Inferior parietal cortex (tissue), 1 donor: ENCODE results near the gene TFDP2.
"Not testable (repeated sequence)": the region's sequence is repeated elsewhere in the genome, so short reads cannot be mapped to it uniquely, and the experiment has no call there.

Experiments
- DNase-seq: peaks from one replicate; pipeline ENCODE4 v3.0.0-alpha.2; 2016; ENCODE audit errors: extremely low spot score

The TFDP2 gene, protein sequence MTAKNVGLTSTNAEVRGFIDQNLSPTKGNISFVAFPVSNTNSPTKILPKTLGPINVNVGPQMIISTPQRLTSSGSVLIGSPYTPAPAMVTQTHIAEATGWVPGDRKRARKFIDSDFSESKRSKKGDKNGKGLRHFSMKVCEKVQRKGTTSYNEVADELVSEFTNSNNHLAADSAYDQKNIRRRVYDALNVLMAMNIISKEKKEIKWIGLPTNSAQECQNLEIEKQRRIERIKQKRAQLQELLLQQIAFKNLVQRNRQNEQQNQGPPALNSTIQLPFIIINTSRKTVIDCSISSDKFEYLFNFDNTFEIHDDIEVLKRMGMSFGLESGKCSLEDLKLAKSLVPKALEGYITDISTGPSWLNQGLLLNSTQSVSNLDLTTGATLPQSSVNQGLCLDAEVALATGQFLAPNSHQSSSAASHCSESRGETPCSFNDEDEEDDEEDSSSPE

DNA sequence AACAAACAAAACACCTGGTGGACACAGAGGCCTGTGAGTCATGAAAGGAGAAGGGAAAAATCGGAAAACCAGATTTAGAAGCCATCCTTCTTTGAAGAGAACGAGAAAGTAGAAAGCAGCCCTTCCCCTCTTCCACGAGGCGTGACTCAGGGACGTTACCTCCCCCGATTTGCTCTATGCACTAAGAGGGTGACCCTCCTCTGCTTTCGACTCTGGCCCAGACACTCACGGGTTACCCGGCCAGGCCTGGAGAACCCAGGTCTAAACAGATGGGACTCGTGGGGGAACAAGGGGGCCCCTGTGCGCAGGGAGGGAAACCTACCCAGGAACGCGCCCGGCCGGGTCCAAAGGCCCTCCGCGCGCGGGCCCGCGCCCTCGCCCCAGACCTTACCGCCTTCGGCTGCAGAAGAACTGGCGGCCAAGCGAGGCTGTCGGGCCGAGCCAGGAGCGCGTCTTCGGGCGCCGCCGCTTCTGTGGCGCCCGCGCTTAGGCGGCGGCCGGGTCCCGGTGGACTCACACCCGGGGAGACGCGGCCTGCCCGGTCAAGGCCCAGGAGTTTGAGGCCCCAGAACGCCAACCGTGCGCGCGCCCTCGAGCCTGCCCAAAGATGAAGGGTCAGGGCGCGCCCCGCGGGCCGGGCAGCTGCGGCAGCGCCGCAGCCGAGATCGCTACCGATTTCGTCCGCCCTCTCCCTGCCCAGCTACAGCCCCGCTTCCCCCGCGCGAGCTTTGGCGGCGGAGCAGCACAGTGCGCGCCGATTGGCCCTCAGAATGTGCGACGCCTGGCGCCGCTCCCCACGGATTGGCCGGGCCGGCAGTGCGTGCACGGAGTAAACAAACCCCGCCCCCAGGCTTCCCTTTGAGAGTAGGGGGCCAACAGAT, at the start of gene TFDP2:
TSS of gene TFDP2 (minus strand) at position 753 of the 881 bp plus-strand sequence. CDS start 47,795 bp downstream, outside the sequence.
- peak; percentile 89 for DNase-seq

DNA sequence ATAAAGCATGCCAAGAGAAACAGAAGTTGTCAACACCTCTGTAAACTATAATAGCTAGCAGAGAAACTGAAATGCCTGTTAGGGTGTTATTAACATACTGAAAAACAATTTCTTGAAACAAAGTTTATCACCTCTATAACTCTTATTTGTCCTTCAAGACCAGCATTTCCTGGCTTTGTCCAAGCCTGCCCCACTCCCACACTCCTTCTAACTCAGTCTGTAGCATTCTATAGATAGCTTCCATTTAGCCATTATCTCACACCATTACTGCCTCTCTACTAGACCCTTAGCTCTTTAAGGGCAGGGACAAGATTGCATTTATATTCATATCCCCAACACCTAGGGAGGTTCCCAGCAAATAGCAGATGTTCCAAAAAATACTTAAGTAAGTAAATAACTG, 39.5 kb upstream of the TFDP2 start:
- DNase-seq = no peak

DNA sequence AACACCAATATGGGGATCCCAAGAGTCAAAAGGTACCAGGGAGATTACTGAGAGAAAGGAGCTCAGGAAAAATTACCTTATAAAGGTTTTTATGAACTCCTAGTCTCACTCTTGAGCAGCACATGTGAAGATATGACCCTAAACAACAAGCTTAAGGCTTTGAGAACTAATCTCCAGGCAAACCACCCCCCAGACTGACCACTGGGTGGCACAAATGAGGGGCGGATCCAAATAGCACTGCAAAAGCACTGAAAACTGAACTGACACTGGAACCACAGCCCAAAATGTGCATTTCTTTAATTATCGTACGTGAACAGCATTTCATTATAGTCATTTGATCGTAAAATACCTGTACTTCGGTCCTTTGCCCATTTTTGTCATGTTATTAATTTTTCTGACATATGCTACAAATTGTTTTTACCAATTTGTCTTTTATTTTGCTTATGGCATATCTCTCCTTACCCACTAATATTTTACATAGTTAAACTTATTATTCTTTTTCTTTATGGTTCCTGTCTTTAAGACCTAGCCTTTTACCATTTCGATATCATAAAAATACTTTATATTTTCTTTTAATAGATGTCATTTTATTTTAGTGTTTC, 31.5 kb upstream of the TFDP2 start:
- DNase-seq = peak; percentile 6

DNA sequence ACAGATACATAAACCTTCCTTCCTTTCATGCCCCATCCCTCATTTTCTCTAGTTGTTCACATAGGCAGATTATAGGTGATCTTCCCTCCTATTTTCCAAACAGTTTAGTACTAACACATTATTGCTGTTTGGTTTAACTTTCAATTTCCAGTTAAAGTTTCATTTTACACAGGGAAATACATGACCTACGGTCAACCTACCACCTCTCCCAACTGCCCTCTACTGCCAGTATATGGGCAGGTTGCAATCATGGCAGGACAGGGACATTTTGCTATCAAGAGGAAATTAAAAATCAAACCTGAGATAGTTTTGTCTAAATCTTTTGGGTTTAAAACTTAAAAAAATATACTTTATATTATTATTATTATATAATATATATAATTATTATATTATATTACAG, 26.1 kb upstream of the TFDP2 start:
- no peak for DNase-seq

DNA sequence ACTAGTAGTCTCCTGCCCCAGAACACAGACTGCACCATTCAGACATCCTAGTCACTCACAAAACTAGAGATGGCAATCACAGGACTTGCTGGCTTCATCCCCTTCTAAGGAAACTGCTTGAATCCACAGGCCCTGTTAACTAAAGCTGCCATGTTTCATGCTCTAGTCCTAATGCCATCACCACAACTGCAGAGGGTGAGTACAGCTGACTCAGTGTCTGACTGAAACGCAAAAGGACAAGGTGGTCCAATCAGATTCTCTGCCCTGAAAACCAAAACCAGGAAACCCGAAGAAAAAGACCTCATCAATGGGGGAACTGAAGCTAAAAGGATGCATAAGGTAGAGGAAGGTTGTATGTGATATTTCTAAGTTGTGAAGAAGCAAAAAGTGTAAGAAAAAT, 25.2 kb upstream of the TFDP2 start:
- no peak for DNase-seq

DNA sequence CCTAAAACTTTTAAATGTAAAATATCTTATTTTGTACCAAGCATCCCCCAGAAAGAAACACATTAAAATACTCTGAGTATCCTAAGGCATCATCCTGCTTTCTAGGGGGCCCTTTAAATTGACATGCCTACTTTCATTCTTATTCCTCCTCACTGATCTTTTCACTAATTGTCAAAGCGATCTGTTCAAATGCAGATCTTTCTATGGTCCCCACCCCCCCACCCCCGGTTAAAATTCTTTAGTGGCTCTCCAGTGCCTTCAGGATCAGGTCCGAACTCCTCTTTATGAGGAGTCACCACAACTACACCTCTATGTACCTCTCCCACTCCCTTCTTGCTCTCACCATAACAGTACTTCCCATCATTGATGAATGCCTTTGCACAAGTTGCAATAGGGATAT, 19.2 kb upstream of the TFDP2 start:
- DNase-seq = no peak

DNA sequence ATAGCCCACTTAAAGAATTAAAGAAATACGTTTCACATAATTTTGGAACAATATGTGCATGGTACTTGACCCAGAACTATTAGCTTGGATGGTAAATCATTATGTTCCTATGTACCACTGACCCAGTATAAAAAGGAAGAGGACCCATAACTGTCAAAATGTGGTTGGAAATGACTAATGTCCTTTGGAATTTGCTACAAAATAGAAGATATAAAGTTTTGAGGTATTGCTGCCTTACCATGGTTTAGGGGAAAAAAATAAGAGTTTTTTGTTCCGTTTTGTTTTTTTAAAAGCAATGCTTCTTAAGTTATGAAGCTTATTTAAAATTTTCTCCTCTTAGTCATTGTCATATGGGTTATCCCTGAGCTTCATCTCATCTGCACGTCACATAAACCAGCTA, 15.8 kb upstream of the TFDP2 start:
- DNase-seq = no peak

DNA sequence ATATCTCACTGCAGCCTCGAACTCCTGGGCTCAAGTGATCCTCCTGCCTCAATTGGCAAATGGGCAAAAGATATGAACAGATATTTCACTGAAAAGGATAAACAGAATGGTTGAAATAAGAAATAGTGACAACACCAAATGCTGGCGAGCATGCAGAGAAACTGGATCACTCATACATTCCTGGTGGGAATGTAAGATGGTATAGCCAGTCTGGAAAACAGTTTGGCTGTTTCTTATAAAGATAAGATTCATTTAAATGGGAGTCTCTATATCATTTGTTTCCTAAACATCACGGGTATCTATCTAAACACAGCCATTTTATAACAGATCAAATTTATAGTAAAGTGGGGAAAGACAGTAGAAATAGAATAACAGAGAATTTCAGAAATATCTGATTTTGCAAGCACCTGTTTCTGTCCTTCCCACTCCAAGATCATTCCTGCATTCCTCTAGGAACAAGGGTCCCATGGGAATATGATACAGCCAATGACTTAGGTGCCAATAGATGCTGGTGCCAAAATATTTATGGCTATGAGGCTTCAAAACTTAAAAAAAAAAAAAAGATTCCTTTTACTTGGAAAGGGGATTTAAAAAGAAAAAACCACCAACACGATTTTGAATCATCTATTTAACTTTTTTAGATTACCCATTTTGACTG, 9.9 kb upstream of the TFDP2 start:
- no peak for DNase-seq

DNA sequence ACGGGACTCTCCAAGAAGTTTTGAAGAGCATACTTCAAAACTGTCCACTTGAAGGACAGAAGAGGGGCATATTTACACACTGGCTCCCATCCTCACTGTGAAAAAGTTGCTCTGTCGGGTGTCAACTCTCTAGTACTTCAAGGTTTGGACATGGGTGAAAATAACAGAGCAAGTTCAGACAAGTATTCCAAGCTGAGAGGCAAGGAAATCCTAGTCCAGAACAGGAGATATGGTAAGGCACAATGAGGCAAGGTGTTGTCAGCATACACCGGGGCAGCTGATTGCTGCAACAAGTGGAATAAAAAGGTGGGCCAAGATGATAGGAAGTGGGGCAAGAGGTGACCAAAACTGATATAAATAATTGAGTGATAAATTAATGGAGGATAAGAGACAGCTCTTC, 4.8 kb upstream of the TFDP2 start:
- DNase-seq = no peak

DNA sequence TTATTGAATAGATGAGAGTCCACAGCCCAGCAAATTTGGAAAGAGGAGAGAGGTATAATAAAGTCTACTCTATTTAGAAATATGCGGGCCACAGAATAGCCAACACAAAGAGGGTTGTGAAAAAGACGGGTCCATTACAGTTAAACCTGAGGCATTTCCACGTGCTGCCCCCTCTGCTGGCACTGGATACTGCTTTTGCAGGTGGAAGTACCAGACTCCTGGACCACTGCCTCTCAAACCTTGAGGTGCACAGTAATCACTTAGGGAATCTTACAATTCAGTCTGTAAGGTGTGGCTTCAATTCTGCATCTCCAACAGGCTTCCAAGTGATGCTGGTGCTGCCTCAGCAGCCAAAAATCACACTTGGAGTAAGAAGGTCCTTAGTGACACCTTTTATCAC, 3.0 kb upstream of the TFDP2 start:
- DNase-seq = no peak

DNA sequence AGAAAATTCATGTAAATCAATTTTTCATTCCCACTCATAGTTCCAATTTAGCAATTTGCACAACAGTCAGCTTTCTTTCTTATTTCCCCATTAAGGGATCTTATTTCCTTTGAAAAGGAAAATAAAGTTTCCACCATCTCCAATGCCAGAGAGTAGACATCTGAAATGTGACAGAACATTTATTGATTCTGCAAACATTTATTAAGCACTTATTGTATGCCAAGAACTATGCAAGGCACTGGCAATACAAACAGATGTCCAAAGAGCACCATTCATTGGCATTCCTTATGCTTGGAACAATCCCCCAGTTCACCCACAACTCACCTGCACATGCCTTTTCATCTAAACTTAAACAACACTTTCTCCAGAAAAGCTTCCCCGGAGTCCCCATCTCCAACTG, 2.5 kb upstream of the TFDP2 start:
- no peak for DNase-seq

DNA sequence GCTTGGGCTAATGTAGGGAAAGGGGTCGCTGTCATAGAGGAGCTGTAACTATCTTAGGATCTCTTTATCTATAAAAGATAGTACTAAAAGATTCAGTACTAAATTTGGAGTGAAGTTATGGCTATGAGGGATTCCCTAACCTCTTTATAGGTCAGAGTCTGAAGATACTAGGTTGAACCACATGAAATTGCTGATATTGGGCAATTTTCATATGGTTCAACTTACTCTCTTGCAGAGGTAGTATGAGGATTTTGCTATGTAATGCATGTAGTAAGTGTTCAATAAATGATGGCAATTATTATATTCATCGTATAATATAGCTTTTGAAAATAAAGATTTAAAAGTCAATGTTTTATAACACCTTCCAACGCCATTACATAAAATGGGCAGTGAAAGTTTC, 1.9 kb upstream of the TFDP2 start:
- DNase-seq = no peak

DNA sequence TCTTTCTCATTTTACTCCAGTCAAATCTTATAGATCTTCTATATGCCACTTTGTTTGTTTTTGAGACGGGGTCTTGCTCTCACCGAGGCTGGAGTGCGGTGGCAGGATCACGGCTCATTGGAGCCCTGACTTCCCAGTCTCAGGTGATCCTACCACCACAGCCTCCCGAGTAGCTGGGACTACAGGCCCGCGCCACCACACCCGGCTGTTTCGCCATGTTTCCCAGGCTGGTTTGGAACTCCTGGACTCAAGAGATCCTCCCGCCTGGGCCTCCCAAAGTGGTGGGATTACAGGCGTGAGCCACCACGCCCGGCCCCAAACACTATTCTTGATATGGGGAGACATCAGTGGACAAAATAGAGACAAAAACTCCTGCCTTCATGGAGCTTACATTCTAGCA, 927 bp upstream of the TFDP2 start:
- no peak for DNase-seq

DNA sequence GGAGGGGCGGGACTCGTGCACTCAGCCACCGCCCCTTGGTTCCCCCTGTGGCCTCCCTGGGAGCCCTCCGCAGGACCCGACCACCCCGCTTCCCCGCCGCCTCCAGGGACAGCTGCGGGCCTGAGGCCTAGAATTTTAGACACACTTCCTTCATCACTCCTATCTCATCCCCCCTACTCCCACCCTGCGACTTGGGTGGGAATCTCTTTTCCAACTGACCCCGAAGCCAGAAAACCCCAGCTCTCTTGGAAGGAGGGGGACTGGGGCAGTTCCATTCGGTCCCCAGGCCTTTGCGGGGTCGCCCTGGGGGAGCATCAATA, 289 bp upstream of the TFDP2 start:
- DNase-seq = no peak

DNA sequence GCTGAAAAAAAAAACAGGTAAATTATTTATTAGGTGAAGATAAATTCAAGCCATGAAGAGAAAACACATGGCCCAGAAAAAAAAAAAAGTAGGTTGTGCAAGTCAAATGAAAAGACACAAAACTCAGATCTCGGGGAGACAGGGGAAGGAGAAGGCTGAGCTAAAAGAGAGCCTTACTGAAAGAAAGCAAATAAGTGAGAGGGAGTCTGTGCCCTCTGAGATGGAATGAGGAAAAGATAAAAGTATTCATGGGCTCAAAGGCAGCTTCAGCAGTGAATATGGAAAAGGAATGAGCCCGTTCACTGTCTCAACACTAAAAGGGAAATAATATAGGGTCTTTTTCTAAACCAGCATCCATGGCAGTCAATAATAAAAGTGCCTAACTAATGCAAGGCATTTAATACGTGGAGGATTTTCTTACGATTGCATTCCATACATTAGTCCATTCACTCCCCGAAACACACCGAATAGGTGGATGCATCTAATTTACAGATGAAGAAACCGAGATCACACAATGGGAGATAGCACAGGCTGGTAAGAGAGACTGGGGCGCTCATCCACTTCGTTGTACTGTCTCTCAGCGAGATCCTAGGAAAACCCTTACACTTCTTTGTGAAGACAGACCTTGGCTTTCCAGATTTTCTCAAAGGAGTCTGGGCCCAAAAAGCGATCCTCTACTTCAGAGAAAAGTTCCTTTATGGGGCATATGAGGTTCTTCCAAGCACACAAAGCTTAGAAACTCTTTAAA, 1.1 kb downstream of the TFDP2 start:
- peak; percentile 24 for DNase-seq

DNA sequence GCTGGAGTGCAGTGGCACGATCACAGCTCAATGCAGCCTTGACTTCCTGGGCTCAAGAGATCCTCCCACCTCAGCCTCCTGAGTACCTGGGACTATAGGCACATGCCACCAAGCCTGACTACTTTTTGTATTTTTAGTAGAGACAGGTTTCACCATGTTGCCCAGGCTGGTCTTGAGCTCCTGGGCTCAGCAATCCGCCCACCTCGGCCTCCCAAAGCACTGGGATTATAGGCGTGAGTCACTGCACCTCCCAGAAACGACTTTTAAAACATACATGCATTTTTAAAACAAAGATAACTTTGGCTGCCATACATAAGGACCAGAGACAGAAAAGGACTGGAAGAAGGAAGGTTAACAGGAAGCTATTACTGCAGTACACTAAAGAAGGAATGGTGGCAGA, 4.8 kb downstream of the TFDP2 start:
- not testable (repeated sequence) for DNase-seq

DNA sequence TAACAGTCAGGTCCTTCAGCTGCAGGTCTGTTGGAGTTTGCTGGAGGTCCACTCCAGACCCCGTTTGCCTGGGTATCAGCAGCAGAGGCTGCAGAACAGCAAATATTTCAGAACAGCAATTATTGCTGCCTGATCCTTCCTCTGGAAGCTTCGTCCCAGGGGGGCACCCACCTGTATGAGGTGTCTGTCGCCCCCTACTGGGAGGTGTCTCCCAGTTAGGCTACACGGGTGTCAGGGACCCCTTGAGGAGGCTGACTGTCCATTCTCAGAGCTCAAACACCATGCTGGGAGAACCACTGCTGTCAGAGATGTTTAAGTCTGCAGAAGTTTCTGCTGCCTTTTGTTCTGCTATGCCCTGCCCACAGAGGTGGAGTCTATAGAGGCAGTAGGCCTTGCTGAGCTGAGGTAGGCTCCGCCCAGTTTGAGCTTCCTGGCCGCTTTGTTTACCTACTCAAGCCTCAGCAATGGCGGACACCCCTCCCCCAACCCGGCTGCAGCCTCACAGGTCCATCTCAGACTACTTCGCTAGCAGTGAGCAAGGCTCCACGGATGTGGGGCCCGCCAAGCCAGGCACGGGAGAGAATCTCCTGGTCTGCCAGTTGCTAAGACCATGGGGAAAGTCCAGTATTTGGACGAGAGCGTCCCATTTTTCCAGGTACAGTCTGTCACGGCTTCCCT, 8.6 kb downstream of the TFDP2 start:
- not testable (repeated sequence) for DNase-seq

DNA sequence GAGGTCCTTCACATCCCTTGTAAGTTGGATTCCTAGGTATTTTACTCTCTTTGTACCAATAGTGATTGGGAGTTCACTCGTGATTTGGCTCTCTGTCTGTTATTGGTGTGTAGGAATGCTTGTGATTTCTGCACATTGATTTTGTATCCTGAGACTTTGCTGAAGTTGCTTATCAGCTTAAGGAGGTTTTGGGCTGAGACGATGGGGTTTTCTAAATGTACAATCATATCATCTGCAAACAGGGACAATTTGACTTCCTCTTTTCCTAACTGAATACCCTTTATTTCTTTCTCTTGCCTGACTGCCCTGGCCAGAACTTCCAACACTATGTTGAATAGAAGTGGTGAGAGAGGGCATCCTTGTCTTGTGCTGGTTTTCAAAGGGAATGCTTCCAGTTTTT, 12.3 kb downstream of the TFDP2 start:
- not testable (repeated sequence) for DNase-seq

DNA sequence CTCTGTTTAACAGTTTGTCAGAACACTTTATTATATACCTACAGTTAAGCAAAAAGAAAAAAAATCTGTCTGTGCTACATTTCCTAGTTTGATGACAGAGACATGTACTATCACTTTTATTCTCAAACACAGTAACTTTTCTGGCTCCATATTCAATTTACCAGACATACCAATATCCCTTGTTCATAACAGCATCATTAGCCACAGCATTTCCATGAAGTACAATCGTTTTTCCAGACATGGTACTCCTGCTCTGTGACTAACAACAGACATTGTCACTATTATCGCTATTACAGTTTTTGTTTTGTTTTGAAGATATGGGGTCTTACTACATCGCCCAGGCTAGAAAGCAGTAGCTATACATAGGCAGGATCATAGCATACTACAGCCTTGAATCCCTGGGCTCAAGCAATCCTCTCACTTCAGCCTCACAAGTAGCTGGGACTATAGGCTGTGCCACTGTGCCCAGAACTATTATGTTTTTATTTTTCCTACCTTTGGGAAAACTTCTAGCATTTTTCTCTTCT, 14.5 kb downstream of the TFDP2 start:
- no peak for DNase-seq

DNA sequence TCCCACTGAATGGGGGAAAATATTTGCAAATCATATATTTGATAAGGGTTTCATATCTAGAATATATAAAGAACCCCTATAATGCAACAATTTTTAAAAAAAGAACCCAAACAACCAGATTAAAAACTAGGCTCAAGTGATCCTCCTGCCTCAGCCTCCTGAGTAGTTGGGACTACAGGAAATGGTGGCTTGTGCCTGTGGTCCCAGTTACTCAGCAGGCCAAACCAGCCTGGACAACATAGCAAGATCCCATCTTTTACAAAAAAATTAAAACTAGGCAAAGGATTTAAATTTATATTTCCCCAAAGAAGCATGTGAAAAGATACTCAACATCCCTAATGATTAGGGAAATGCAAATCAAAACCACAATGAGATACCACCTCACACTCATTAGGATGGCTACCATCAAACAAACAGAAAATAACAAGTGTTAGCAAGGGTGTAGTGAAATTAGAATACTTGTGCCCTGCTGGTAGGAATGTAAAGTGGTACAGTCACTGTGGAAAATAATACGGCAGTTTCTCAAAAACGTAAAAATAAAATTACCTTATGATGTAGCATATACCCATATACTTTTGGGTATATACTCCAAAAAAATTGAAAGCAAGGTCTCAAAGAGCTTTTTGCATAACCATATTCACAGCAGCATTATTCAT, 19.7 kb downstream of the TFDP2 start:
- DNase-seq = no peak
